ENCODE measurements around the gene ENTR1. TPM values are rescaled to one million over a fixed set of nuclear protein-coding genes. Genes with fewer than 3 reads are reported as not detected.

The ENTR1 gene
- total and polyA plus RNA-seq, 4 donors, result 25.5 to 48.4 (median 37.7) TPM

DNA sequence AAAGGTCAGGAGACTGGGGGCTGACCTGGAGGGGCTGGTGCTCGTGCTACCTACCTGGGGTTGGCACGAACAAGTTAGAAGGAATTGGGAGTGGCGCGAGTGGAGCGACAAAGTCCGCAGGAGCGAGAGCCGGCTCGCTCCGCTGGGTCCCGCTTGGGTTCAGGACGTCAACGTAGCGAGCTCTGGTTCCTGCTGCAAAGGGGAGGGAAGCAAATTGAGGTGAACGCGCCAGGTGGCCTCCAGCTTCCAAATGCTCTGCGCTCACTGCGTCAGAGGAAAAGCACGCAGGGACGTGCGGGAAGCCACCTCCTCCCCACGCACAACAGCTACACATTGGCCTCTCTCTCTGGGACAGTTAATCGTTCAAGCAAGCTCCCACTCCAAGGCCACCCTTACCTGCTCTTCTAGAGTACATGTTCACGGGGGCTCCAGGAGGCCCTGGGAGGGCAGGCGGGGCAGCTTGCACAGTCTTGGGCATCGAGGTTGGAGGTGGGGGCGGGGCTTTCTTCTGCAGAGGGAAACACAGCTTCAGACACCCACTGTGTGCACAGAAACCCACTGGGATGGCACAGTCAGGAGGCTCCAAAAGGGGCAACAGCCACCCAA lies 36.9 kb upstream of the ENTR1 start:
- 96% methylated on average over 24 to 27 of the region's 27 CpGs for WGBS, 2 donors

DNA sequence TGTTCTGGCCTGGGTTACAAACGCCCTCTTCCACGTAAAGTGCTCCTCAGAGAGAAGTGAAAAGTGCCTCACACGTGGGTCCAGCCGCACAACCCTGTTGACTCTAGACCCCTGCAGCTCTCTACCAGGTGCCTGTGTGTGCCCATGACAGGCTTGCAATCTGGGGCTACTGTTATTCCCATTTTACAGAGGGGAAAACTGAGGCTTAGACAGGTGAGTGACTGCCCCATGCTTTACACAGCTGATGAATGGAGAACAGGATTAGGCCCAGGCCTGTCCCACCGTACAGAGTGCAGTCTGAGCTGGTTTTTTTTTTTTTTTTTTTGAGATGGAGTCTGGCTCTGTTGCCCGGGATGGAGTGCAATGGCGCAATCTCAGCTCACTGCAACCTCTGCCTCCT lies 35.4 kb upstream of the ENTR1 start:
- H3K4me1 ChIP-seq (ENCODE audit: control insufficient read depth in 5 of 5, insufficient read depth in 5 of 5, low read length in 5 of 5), result no peaks in the 10 kb centered on the region
- ATAC-seq (ENCODE audit: insufficient read depth, low FRiP score) (no peak), DNase-seq (no peak)
- WGBS, 2 donors, result 91 to 99% methylated on average over 7 of the region's 7 CpGs
- TF ChIP-seq, protein P1, sequence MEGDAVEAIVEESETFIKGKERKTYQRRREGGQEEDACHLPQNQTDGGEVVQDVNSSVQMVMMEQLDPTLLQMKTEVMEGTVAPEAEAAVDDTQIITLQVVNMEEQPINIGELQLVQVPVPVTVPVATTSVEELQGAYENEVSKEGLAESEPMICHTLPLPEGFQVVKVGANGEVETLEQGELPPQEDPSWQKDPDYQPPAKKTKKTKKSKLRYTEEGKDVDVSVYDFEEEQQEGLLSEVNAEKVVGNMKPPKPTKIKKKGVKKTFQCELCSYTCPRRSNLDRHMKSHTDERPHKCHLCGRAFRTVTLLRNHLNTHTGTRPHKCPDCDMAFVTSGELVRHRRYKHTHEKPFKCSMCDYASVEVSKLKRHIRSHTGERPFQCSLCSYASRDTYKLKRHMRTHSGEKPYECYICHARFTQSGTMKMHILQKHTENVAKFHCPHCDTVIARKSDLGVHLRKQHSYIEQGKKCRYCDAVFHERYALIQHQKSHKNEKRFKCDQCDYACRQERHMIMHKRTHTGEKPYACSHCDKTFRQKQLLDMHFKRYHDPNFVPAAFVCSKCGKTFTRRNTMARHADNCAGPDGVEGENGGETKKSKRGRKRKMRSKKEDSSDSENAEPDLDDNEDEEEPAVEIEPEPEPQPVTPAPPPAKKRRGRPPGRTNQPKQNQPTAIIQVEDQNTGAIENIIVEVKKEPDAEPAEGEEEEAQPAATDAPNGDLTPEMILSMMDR (IDR thresholded peaks at IDR 0.05; ENCODE audit: control extremely low read depth, extremely low read depth), result no peak
- no peaks in the 10 kb centered on the region for H3K27me3 ChIP-seq (ENCODE audit: control insufficient read depth in 3 of 3, insufficient read depth in 3 of 3, low read length in 2 of 3)
- peaks cover 33 to 74% (median 47%) of the 10 kb centered on the region in 4 donors for H3K36me3 ChIP-seq (ENCODE audit: control insufficient read depth in 4 of 4, insufficient read depth in 4 of 4, low read length in 4 of 4)
- no peak overlapping the region for H3K27ac ChIP-seq (ENCODE audit: low read depth in 1 of 2, low read length in 1 of 2)
- no peak overlapping the region for H3K4me3 ChIP-seq
- H3K9ac ChIP-seq (ENCODE audit: insufficient read depth in 1 of 2, low read length in 2 of 2), result no peak overlapping the region
- no peaks in the 10 kb centered on the region for H3K9me3 ChIP-seq (ENCODE audit: control insufficient read depth in 4 of 4, insufficient read depth in 3 of 4, low read length in 3 of 4)

More for the DNA sequence above, 36.9 kb upstream of the ENTR1 start:
- Histone ChIP-seq H3K4me1 (ENCODE audit: control insufficient read depth in 5 of 5, insufficient read depth in 5 of 5, low read length in 5 of 5) (no peaks in the 10 kb centered on the region), H3K4me3 (no peak overlapping the region), H3K9ac (ENCODE audit: insufficient read depth in 1 of 2, low read length in 2 of 2) (no peak overlapping the region), H3K9me3 (ENCODE audit: control insufficient read depth in 4 of 4, insufficient read depth in 3 of 4, low read length in 3 of 4) (no peaks in the 10 kb centered on the region), H3K27ac (ENCODE audit: low read depth in 1 of 2, low read length in 1 of 2) (no peak overlapping the region), H3K27me3 (ENCODE audit: control insufficient read depth in 3 of 3, insufficient read depth in 3 of 3, low read length in 2 of 3) (no peaks in the 10 kb centered on the region), H3K36me3 (ENCODE audit: control insufficient read depth in 4 of 4, insufficient read depth in 4 of 4, low read length in 4 of 4) (peaks cover 32 to 69% (median 44%) of the 10 kb centered on the region in 4 donors)
- DNase-seq, result no peak
- ATAC-seq (ENCODE audit: insufficient read depth, low FRiP score), result no peak
- TF ChIP-seq, protein P1 (IDR thresholded peaks at IDR 0.05; ENCODE audit: control extremely low read depth, extremely low read depth), result no peak

DNA sequence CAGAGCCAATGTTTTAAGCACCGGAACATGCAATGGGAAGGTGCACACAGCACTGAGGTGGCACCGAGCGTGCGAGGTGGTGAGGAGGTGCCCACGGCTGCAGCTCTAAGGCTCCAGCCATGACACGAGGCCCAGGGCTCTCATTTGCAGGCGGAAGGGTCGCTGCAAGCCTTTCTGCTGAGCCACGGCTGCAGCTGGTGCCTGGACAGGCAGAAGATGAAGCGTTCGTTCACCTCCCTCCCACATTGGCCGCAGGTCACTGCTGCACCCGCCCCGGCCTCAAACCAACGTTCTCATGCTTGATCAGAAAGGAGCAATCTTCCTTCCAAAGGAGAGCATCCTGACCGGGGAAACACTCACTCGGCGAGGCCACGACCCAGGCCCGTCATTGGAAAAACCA lies 33.7 kb upstream of the ENTR1 start:
- 93 to 95% methylated on average over 20 of the region's 20 CpGs for WGBS, 2 donors
- DNase-seq, result no peak

More for the DNA sequence above, 33.7 kb upstream of the ENTR1 start:
- H3K27me3 ChIP-seq (ENCODE audit: control insufficient read depth in 3 of 3, insufficient read depth in 3 of 3, low read length in 2 of 3), result no peaks in the 10 kb centered on the region
- H3K36me3 ChIP-seq (ENCODE audit: control insufficient read depth in 4 of 4, insufficient read depth in 4 of 4, low read length in 4 of 4), result peaks cover 30 to 62% (median 40%) of the 10 kb centered on the region in 4 donors
- H3K9me3 ChIP-seq (ENCODE audit: control insufficient read depth in 4 of 4, insufficient read depth in 3 of 4, low read length in 3 of 4), result no peaks in the 10 kb centered on the region
- no peak for ATAC-seq (ENCODE audit: insufficient read depth, low FRiP score)
- TF ChIP-seq, protein P1 (IDR thresholded peaks at IDR 0.05; ENCODE audit: control extremely low read depth, extremely low read depth), result no peak
- no peak overlapping the region for H3K4me3 ChIP-seq
- H3K9ac ChIP-seq (ENCODE audit: insufficient read depth in 1 of 2, low read length in 2 of 2), result no peak overlapping the region
- peaks cover 0 to 4% (median 0%) of the 10 kb centered on the region in 5 donors for H3K4me1 ChIP-seq (ENCODE audit: control insufficient read depth in 5 of 5, insufficient read depth in 5 of 5, low read length in 5 of 5)
- H3K27ac ChIP-seq (ENCODE audit: low read depth in 1 of 2, low read length in 1 of 2), result no peak overlapping the region

All from lung (tissue), 12 donors.